ENCODE measurements around the gene MLLT3. TPM values are rescaled to one million over a fixed set of nuclear protein-coding genes. Genes with fewer than 3 reads are reported as not detected.

MLLT3 gene
- total and polyA plus RNA-seq, 2 of the 13 experiments (the other 11 are each of a cell fraction or from before 2014, with no cell fraction given) = 12.3 to 12.6 TPM

GRCh38 chr9:20496328-20496727 lies 126.0 kb downstream of the MLLT3 start (continued):
- TF ChIP-seq ZNF407 (CRISPR knock-in tag; IDR thresholded peaks at IDR 0.05; ENCODE audit: not compliant biosample characterization) = no peak
- TF ChIP-seq, protein P1, sequence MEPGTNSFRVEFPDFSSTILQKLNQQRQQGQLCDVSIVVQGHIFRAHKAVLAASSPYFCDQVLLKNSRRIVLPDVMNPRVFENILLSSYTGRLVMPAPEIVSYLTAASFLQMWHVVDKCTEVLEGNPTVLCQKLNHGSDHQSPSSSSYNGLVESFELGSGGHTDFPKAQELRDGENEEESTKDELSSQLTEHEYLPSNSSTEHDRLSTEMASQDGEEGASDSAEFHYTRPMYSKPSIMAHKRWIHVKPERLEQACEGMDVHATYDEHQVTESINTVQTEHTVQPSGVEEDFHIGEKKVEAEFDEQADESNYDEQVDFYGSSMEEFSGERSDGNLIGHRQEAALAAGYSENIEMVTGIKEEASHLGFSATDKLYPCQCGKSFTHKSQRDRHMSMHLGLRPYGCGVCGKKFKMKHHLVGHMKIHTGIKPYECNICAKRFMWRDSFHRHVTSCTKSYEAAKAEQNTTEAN (CRISPR knock-in tag; conservative IDR thresholded peaks at IDR 0.05) = no peak
- TF ChIP-seq, protein P2, sequence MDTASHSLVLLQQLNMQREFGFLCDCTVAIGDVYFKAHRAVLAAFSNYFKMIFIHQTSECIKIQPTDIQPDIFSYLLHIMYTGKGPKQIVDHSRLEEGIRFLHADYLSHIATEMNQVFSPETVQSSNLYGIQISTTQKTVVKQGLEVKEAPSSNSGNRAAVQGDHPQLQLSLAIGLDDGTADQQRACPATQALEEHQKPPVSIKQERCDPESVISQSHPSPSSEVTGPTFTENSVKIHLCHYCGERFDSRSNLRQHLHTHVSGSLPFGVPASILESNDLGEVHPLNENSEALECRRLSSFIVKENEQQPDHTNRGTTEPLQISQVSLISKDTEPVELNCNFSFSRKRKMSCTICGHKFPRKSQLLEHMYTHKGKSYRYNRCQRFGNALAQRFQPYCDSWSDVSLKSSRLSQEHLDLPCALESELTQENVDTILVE (CRISPR knock-in tag; IDR thresholded peaks at IDR 0.05) = no peak
- TF ChIP-seq, protein P3, sequence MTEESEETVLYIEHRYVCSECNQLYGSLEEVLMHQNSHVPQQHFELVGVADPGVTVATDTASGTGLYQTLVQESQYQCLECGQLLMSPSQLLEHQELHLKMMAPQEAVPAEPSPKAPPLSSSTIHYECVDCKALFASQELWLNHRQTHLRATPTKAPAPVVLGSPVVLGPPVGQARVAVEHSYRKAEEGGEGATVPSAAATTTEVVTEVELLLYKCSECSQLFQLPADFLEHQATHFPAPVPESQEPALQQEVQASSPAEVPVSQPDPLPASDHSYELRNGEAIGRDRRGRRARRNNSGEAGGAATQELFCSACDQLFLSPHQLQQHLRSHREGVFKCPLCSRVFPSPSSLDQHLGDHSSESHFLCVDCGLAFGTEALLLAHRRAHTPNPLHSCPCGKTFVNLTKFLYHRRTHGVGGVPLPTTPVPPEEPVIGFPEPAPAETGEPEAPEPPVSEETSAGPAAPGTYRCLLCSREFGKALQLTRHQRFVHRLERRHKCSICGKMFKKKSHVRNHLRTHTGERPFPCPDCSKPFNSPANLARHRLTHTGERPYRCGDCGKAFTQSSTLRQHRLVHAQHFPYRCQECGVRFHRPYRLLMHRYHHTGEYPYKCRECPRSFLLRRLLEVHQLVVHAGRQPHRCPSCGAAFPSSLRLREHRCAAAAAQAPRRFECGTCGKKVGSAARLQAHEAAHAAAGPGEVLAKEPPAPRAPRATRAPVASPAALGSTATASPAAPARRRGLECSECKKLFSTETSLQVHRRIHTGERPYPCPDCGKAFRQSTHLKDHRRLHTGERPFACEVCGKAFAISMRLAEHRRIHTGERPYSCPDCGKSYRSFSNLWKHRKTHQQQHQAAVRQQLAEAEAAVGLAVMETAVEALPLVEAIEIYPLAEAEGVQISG (CRISPR knock-in tag; IDR thresholded peaks at IDR 0.05) = no peak

All from HepG2 (cell line).